Measurements from ENCODE around the gene PLLP. TPM values are rescaled to one million over a fixed set of nuclear protein-coding genes. Genes with fewer than 3 reads are reported as not detected.

The PLLP gene
- total and polyA plus RNA-seq, 10 of the 15 experiments (the other 5 are each of a cell fraction or from before 2014, with no cell fraction given), result 0.21 to 5.8 (median 0.67) TPM

- TF ChIP-seq, protein P1, sequence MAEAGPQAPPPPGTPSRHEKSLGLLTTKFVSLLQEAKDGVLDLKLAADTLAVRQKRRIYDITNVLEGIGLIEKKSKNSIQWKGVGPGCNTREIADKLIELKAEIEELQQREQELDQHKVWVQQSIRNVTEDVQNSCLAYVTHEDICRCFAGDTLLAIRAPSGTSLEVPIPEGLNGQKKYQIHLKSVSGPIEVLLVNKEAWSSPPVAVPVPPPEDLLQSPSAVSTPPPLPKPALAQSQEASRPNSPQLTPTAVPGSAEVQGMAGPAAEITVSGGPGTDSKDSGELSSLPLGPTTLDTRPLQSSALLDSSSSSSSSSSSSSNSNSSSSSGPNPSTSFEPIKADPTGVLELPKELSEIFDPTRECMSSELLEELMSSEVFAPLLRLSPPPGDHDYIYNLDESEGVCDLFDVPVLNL (IDR thresholded peaks at IDR 0.05; ENCODE audit: low read depth, low read length), result 0 out of 2 replicates have a peak, but pooled peaks have one; percentile 50
- TF ChIP-seq MEF2B (IDR thresholded peaks at IDR 0.05; ENCODE audit: partially characterized antibody, poor library complexity, severe bottlenecking), result peak; percentile 54
- 0 out of 2 replicates have a peak, but pooled peaks have one; percentile 58 for TF ChIP-seq STAT1 (conservative IDR thresholded peaks at IDR 0.05)
- TF ChIP-seq ZBED1 (IDR thresholded peaks at IDR 0.05; ENCODE audit: borderline replicate concordance), result 0 out of 2 replicates have a peak, but pooled peaks have one; percentile 9
- TF ChIP-seq NFYB (IDR thresholded peaks at IDR 0.05; ENCODE audit: insufficient read depth, low read depth, low read length), result peak; percentile 82
- TF ChIP-seq CTCF (IDR thresholded peaks at IDR 0.05 in 2 of 3, conservative IDR thresholded peaks at IDR 0.05 in 1 of 3; ENCODE audit: control insufficient read depth in 2 of 3, extremely low read depth in 1 of 3, insufficient read depth in 1 of 3, low read depth in 3 of 3, low read length in 3 of 3), result peak in 1 of 3 experiments; percentile 22; a peak in 1 of 6 replicates
- no peak for TF ChIP-seq EZH2 (IDR thresholded peaks at IDR 0.05; ENCODE audit: borderline replicate concordance, control insufficient read depth, low read depth, low read length)
- no peak; the same call in 1 of the 2 replicates for TF ChIP-seq SMC3 (IDR thresholded peaks at IDR 0.05; ENCODE audit: borderline replicate concordance, low read length)
- TF ChIP-seq EED (IDR thresholded peaks at IDR 0.05; ENCODE audit: low read depth), result peak; percentile 55
- TF ChIP-seq YY1 (IDR thresholded peaks at IDR 0.05; ENCODE audit: low read depth, low read length), result peak; percentile 51; the same call in 1 of the 2 replicates
- peak; percentile 87 for TF ChIP-seq POLR2AphosphoS5 (IDR thresholded peaks at IDR 0.05; ENCODE audit: low read length)
- TF ChIP-seq ZNF592 (IDR thresholded peaks at IDR 0.05), result peak; percentile 52; the same call in 1 of the 2 replicates
- peak; percentile 87 for TF ChIP-seq CHD2 (IDR thresholded peaks at IDR 0.05; ENCODE audit: borderline replicate concordance, low read depth, low read length)
- TF ChIP-seq, protein P2, sequence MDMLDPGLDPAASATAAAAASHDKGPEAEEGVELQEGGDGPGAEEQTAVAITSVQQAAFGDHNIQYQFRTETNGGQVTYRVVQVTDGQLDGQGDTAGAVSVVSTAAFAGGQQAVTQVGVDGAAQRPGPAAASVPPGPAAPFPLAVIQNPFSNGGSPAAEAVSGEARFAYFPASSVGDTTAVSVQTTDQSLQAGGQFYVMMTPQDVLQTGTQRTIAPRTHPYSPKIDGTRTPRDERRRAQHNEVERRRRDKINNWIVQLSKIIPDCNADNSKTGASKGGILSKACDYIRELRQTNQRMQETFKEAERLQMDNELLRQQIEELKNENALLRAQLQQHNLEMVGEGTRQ (IDR thresholded peaks at IDR 0.05; ENCODE audit: borderline replicate concordance, low read depth, low read length), result no peak
- TF ChIP-seq MXI1 (IDR thresholded peaks at IDR 0.05; ENCODE audit: low read depth, low read length), result peak; percentile 88
- peak; percentile 81 for TF ChIP-seq SPI1 (IDR thresholded peaks at IDR 0.05; ENCODE audit: borderline replicate concordance, insufficient read depth, low read depth, low read length)
- peak; percentile 76 for TF ChIP-seq BMI1 (IDR thresholded peaks at IDR 0.05; ENCODE audit: borderline replicate concordance)
- no peak; the same call in 1 of the 2 replicates for TF ChIP-seq RAD51 (IDR thresholded peaks at IDR 0.05)
- TF ChIP-seq SMAD1 (IDR thresholded peaks at IDR 0.05; ENCODE audit: low read depth, partially characterized antibody), result peak; percentile 83
Observed at GRCh38 chr16:57244767-57245471, 39.6 kb downstream of the PLLP start, which contains the start of gene ARL2BP (continued).
